GM12891 (cell line): ENCODE data around the gene PTGS1.

Experiments
- POLR2A ChIP-seq: IDR thresholded peaks from 2 replicates; pipeline ENCODE4 v1.6.1; 2011; ENCODE audit warnings: low read depth, low read length, control low read depth
- POLR2AphosphoS5 ChIP-seq: IDR thresholded peaks from 2 replicates; pipeline ENCODE4 v1.6.1; 2011; ENCODE audit warnings: low read depth, low read length, control low read depth
- TAF1 ChIP-seq: IDR thresholded peaks from 2 replicates; pipeline ENCODE4 v1.6.1; 2011; ENCODE audit warnings: low read depth, low read length, control low read depth

- TF ChIP-seq POLR2AphosphoS5 (no peak), POLR2A (no peak), TAF1 (no peak)
These were observed 19.1 kb downstream of the PTGS1 start for GRCh38 chr9:122389799-122390481.
